Measurements from ENCODE around the gene PPP1R12B.
"Not testable (repeated sequence)": the region's sequence is repeated elsewhere in the genome, so short reads cannot be mapped to it uniquely, and the experiment has no call there.

PPP1R12B gene

DNA sequence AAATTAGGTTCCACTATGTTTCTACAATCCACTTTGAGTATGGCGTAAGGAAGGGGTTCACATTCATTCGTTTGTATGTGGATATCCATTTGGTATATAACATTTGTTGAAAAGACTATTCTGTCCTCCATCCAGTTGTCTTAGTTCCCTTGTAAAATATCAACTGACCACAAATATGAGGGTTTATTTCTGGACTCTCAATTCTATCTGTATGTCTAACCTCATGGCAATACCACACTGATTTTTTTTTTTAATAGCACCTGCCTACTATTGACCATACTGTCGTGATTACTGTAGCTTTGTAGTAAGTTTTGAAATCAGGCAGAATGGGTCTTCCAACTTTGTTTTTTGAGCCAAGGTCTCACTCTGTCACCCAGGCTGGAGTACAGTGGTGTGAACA, 263.5 kb downstream of the PPP1R12B start:
- peaks cover 29 to 39% of the 10 kb centered on the region in 2 donors for H3K4me1 Mint-ChIP-seq
- ATAC-seq (replicated peaks); H3K9me3 Mint-ChIP-seq; H3K36me3 Mint-ChIP-seq; H3K27ac Mint-ChIP-seq; DNase-seq; H3K27me3 Mint-ChIP-seq; H3K4me3 Mint-ChIP-seq: not testable (repeated sequence)

DNA sequence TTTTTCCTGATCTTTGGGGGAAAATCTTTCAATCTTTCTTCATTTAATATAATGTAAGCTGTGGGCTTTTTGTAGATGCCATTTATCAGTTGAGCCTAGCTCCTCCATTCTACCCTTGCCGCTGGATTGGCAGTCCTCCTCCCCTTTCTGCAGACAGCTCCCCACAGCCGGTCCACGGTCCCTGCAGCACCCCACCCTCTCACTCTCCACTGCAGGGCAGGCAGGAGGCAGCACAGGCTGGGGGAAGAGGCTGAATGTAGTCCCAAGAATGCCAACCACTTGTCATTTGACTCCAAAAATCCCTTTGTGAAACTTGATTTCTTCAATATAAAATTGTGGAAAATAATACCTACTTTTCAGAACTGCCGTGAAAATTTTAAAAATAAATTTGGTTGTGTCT, 265.1 kb downstream of the PPP1R12B start:
- Mint-ChIP-seq H3K9me3 (no peaks in the 10 kb centered on the region), H3K4me1 (peaks cover 37 to 55% of the 10 kb centered on the region in 2 donors), H3K36me3 (no peaks in the 10 kb centered on the region), H3K27me3 (no peaks in the 10 kb centered on the region), H3K4me3 (no peak overlapping the region), H3K27ac (no peak overlapping the region)
- ATAC-seq (replicated peaks) (no peak), DNase-seq (no peak)

DNA sequence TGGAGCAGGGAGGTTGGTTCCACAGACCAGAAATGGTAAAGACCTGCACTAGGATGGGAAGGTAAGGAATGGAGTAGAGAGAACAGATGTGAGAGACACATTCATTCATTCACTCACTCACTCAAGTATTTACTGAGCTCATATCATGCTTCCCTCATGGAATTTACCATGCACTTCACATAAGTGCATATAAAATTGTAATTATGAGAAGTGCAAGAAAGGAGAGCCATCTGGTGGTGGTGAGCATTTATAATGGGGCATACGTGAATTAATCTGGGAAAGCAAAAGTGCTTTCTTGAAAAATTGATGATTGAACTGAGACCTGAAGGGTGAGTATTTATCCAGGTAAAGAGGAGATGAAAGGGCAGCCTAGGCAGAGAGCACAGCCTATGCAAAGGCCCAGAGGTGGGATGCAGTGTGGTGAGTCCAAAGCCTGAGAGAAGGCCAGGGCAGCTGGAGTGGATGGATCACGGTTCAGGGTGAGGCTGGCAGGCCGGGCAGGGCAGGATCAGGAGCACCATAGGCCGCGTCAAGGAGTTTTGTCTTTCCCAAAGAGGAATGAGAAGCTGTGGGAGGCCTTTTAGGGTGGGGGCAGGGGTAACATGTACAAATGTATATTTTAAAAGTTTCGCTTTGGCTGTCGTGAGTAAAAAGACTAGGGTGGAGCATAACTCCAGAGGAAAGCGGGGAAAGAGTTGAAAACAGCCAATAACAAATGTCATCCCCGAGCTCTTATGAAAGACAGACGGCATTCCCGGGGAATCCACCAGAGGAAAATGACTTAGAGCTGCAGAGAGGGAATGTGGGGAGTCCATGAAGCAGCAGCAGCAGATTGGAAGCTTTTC, 266.1 kb downstream of the PPP1R12B start:
- Mint-ChIP-seq H3K27me3 (peaks cover 0 to 10% of the 10 kb centered on the region in 2 donors), H3K4me1 (peaks cover 44 to 64% of the 10 kb centered on the region in 2 donors), H3K4me3 (peak overlapping the region in 1 of 2 donors; percentile 2)
- H3K27ac Mint-ChIP-seq; DNase-seq; H3K9me3 Mint-ChIP-seq; ATAC-seq (replicated peaks); H3K36me3 Mint-ChIP-seq: not testable (repeated sequence)

DNA sequence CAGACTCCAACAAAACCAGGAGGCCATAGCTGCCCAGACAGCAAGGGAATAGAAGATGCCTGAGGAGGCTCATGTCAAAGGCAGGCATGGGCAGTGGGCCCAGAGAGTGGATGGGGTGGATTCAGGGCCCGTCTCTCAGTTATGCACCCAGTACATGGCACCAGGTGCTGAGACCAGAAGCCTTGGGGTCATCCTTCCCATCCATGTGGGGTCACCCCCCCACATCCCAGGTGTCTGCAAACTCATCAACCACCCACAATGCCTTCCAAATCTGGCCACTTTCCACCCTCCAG, 266.7 kb downstream of the PPP1R12B start:
- not testable (repeated sequence) for H3K9me3 Mint-ChIP-seq, H3K36me3 Mint-ChIP-seq, DNase-seq
- Mint-ChIP-seq H3K4me1 (peaks cover 44 to 64% of the 10 kb centered on the region in 2 donors), H3K27me3 (peaks cover 0 to 11% of the 10 kb centered on the region in 2 donors), H3K4me3 (peak overlapping the region; percentile 73 to 80), H3K27ac (peak overlapping the region; percentile 48)
- ATAC-seq (replicated peaks), result peak; percentile 2 to 5

DNA sequence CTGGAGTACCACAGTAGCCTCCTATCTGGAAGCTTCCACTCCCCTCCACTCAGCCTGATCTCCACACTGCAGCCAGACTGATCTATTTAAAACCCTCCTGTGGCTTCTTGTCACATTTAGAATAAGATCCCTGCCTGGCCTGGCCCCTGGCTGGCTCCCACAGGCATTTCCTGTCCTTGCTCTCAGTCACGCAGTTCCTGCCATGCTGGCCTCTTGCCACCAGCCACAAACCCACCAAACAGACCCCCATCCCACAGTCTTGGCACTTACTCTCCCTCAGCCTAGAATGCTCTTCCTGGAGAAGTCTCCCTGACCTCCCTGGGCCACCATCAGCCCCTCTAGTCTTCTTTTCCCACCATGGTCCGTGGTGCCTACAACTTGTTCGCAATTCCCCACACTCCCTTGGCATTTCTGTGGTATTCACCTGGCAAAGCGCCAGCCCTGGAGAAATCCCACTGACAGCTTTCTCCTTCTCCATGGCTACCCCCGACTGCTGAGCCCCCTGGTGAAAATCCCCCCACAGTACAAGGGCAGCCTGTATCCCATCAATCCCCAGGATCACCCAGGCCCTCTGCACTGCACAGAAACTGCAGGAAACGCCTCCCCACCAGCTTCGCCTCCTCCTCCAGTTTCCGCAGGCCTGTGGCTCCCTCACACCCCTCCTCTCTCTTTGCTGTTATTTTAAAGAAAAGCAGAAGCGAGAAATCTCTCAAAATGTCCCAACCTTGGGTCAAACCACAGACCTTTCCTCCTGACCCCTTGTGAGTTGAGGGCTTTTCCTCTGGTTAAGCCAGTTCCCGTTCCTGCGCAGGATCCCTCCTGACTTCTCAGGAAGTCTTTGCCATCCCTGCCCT, 267.2 kb downstream of the PPP1R12B start:
- H3K4me1 Mint-ChIP-seq, result peaks cover 44 to 64% of the 10 kb centered on the region in 2 donors
- ATAC-seq (replicated peaks), result peak; percentile 84 to 89
- H3K27me3 Mint-ChIP-seq, result peaks cover 2 to 16% of the 10 kb centered on the region in 2 donors
- peak overlapping the region; percentile 73 to 80 for H3K4me3 Mint-ChIP-seq
- DNase-seq, result peak; percentile 76
- no peaks in the 10 kb centered on the region for H3K9me3 Mint-ChIP-seq
- peak overlapping the region; percentile 48 for H3K27ac Mint-ChIP-seq
- H3K36me3 Mint-ChIP-seq, result no peaks in the 10 kb centered on the region

DNA sequence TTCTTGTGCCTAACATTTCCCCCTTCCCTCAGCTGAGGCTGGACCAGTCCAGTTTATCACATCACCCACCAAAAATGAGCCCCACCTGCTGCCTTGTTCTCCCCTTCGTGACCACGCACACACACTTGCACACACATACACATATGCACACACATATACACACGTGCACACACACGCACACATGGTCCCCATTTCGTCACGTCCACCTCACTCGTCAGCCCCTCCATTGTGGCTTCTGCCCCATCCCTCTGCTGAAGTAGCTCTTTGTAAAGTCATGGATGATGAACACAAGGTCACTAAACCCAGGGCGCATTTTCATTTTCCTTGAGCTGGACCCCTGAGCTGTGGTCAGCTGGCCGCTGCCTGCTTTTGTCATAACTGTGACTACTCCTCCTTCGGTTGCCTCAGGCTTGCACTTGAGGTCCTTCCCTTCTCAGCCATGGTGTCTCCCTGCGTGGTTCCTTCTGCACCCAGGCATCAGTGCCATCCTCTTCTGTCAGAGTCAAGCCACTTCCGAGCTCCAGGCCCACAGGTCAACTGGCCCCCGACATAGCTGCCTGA, 267.9 kb downstream of the PPP1R12B start:
- Mint-ChIP-seq H3K27ac (peak overlapping the region; percentile 48), H3K4me3 (peak overlapping the region; percentile 73 to 80), H3K4me1 (peaks cover 44 to 64% of the 10 kb centered on the region in 2 donors), H3K27me3 (peaks cover 5 to 20% of the 10 kb centered on the region in 2 donors), H3K9me3 (no peaks in the 10 kb centered on the region), H3K36me3 (no peaks in the 10 kb centered on the region)
- ATAC-seq (replicated peaks) (peak; percentile 67 to 73), DNase-seq (peak; percentile 70)

DNA sequence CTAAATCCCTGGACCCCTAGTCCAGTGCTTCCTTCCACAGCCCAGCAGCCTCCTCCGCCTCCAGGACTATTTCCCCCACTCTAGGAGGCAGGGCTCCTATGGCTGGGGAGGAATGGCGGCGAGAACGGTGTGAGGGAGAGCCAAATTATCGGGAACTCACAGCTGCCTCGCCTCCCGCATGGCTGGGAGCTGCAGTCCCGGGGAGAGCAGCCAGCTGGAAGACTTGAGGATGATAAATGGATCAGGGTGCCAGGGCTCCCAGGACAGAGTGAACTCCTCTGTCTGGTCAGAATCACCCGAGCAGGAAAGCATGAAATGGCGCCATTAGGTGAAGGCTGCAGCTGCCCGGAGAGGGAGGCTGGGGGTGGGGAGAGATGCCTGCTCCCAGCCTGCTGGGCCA, 270.5 kb downstream of the PPP1R12B start:
- H3K9me3 Mint-ChIP-seq; ATAC-seq (replicated peaks); H3K36me3 Mint-ChIP-seq; DNase-seq; H3K27ac Mint-ChIP-seq; H3K4me3 Mint-ChIP-seq: not testable (repeated sequence)
- peaks cover 9 to 24% of the 10 kb centered on the region in 2 donors for H3K27me3 Mint-ChIP-seq
- peaks cover 44 to 55% of the 10 kb centered on the region in 2 donors for H3K4me1 Mint-ChIP-seq

DNA sequence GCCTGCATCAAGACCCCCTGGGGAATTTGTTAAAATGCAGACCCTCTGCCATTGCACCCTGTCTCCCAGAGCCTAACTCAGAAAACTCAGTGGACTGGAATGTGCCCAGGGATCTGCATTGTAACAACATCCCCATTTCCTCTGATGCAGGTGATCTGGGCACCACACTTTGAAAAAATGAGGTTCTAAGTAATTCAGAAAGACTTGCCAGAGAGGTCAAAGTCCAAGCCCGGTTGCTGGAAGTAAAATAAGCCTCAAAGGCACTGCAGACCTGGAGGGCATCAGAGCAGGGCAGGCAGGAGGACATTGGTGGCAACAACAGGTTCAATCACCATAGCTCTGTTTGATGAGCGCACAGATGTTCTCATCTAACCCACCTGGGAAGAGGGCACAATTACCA, 271.0 kb downstream of the PPP1R12B start:
- H3K36me3 Mint-ChIP-seq, result no peaks in the 10 kb centered on the region
- no peak for DNase-seq
- peaks cover 9 to 24% of the 10 kb centered on the region in 2 donors for H3K27me3 Mint-ChIP-seq
- no peaks in the 10 kb centered on the region for H3K9me3 Mint-ChIP-seq
- H3K27ac Mint-ChIP-seq, result no peak overlapping the region
- no peak overlapping the region for H3K4me3 Mint-ChIP-seq
- peaks cover 42 to 50% of the 10 kb centered on the region in 2 donors for H3K4me1 Mint-ChIP-seq
- ATAC-seq (replicated peaks), result no peak

DNA sequence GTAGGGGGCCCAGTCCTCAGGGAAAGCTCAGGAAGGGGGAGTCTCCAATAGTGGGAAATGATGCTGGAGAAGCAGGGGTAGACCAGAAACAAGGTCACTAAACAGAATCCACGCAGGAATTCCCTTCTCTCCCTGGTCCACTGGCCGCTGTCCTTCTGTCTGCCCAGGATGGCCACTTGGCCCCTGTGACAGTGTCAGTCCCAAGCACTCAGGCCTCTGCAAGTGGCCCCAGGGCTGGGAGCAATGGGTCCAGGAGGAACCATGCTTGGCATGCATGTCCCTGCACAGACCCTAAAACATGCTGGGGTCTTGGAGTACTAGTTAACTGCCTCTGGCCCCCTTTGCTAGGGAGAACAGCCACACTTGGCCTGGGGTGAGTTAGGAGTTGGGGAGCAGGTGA, 271.5 kb downstream of the PPP1R12B start:
- not testable (repeated sequence) for H3K9me3 Mint-ChIP-seq; H3K36me3 Mint-ChIP-seq; DNase-seq; H3K4me3 Mint-ChIP-seq; H3K27ac Mint-ChIP-seq; ATAC-seq (replicated peaks)
- H3K27me3 Mint-ChIP-seq, result peaks cover 9 to 24% of the 10 kb centered on the region in 2 donors
- H3K4me1 Mint-ChIP-seq, result peaks cover 37 to 44% of the 10 kb centered on the region in 2 donors

DNA sequence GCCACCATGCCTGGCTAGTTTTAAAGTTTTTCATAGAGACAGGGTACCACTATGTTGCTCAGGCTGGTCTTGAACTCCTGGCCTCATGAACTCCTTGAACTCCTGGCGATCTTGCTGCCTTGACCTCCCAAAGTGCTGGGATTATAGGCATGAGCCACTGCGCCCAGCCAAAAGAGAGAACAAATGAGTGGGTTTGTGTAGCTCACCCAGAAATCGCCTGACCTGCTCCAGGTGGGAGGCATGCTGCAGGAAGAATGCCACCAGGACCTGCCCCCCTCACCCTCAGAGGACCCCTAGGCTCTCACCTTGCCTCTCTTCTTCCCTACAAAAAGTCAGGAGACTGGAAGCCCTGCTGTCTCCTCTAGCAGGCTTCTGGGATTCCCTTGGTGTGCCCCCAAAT, 272.9 kb downstream of the PPP1R12B start:
- H3K27me3 Mint-ChIP-seq, result peaks cover 9 to 24% of the 10 kb centered on the region in 2 donors
- ATAC-seq (replicated peaks) (no peak), DNase-seq (no peak)
- no peaks in the 10 kb centered on the region for H3K36me3 Mint-ChIP-seq
- peaks cover 29 to 30% of the 10 kb centered on the region in 2 donors for H3K4me1 Mint-ChIP-seq
- no peak overlapping the region for H3K4me3 Mint-ChIP-seq
- no peak overlapping the region for H3K27ac Mint-ChIP-seq
- H3K9me3 Mint-ChIP-seq, result no peaks in the 10 kb centered on the region

DNA sequence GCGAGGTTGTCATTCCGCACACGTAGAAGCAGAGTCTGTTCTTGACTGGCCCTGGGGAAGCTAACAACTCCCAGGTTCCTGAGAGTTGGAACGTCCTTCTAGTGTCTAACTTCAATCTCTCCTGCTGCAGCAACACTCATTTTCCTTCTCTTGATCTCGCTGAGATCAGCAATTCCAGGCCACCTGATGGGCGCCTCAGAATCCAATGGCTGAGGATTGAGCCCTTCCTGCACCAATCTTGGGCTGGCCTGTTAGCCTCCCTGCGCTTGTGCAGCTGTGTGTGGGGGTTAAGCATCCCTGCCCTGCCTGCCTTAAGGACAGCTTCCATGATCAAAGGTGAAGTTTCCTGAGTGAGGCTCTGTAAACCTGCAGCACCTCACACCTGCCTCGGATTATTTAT, 273.9 kb downstream of the PPP1R12B start:
- Mint-ChIP-seq H3K27ac (no peak overlapping the region), H3K9me3 (no peaks in the 10 kb centered on the region), H3K4me1 (peaks cover 28 to 30% of the 10 kb centered on the region in 2 donors), H3K4me3 (no peak overlapping the region), H3K27me3 (peaks cover 9 to 24% of the 10 kb centered on the region in 2 donors), H3K36me3 (no peaks in the 10 kb centered on the region)
- ATAC-seq (replicated peaks) (no peak), DNase-seq (no peak)

DNA sequence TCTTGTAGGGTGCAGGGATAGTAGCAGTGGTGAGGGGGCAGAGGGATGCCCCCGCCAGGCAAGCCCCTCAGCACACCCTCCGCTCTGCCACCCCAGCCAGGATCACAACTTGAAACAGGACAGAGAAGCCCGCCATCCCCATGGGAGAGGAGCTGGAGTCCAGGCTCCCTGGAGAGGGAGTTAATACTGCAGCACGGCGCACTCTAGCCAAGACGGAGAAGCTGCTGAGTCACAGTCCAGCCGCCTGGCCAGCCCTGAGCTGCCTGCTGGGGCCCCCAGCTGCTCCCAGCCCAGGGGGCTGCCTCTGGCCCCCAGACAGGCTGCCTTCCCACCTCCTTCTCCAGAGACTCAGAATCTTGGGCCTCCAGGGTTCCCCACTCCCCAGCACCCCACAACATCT, 274.6 kb downstream of the PPP1R12B start:
- no peaks in the 10 kb centered on the region for H3K36me3 Mint-ChIP-seq
- no peak for DNase-seq
- peaks cover 30 to 32% of the 10 kb centered on the region in 2 donors for H3K4me1 Mint-ChIP-seq
- no peak overlapping the region for H3K27ac Mint-ChIP-seq
- no peak overlapping the region for H3K4me3 Mint-ChIP-seq
- peaks cover 9 to 24% of the 10 kb centered on the region in 2 donors for H3K27me3 Mint-ChIP-seq
- no peaks in the 10 kb centered on the region for H3K9me3 Mint-ChIP-seq
- ATAC-seq (replicated peaks), result no peak

DNA sequence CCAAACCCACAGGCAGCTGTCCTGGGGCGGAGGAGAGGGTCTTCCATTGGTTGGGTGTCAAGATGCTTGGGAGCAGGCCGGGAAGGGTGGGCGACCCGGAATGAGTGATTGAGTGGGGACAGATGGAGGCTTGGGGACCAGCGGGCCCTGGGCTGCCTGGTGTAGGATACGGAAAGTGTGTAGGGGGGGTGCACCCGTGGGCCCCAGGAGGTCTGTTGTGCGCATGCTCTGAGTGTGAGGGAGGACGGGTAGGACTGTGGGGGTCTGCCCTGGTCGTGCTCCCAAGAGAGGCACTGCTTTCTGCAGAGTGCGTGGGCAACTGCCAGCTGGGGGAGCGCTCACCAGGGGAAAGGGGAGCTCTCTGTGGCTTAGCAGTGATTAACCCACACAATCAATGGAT, 275.0 kb downstream of the PPP1R12B start:
- H3K4me3 Mint-ChIP-seq; H3K9me3 Mint-ChIP-seq; H3K36me3 Mint-ChIP-seq; ATAC-seq (replicated peaks); H3K27ac Mint-ChIP-seq; DNase-seq: not testable (repeated sequence)
- Mint-ChIP-seq H3K27me3 (peaks cover 9 to 24% of the 10 kb centered on the region in 2 donors), H3K4me1 (peaks cover 30 to 31% of the 10 kb centered on the region in 2 donors)

DNA sequence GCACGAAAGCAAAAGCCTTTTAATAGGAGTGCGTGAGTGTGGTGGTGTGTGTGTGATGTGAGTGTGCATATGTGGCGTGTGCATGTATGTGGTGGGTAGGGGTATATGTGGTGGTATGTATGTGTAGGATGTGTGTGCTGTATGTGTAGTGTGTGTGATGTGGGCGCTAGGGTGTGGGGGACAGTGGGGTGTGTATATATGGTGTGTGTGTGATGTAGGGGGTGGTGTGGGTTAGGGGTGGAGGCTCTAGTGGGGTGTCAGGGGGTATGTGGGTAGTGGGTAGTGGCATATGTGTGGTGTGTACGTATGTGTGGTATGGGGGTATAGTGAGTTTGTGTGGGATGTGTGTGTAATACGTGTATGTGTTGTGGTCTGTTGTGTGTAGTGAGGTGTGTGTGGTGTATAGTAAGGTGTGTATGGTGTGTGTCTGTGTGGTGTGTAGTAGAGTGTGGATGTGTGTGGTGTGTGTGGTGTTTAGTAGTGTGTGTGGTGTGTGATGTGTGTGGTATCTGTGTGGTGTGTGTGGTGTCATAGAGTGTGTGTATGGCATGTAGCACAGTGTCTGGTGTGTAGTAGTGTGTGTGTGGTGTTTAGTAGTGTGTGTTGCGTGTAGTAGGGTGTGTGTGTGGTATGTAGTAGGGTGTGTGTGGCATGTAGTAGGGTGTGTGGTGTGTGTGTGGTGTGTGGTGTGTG, 275.7 kb downstream of the PPP1R12B start:
- H3K4me1 Mint-ChIP-seq, result peaks cover 28 to 30% of the 10 kb centered on the region in 2 donors
- no peak overlapping the region for H3K27ac Mint-ChIP-seq
- peaks cover 9 to 17% of the 10 kb centered on the region in 2 donors for H3K27me3 Mint-ChIP-seq
- no peak overlapping the region for H3K4me3 Mint-ChIP-seq
- H3K9me3 Mint-ChIP-seq, result no peaks in the 10 kb centered on the region
- no peaks in the 10 kb centered on the region for H3K36me3 Mint-ChIP-seq
- ATAC-seq (replicated peaks) (no peak), DNase-seq (no peak)
